ENCODE results near the gene TMEM87B. TPM values are rescaled to one million over a fixed set of nuclear protein-coding genes. Genes with fewer than 3 reads are reported as not detected.

Gene TMEM87B
- total RNA-seq, 1 donor from 2014 or later, result 16.6 TPM

DNA sequence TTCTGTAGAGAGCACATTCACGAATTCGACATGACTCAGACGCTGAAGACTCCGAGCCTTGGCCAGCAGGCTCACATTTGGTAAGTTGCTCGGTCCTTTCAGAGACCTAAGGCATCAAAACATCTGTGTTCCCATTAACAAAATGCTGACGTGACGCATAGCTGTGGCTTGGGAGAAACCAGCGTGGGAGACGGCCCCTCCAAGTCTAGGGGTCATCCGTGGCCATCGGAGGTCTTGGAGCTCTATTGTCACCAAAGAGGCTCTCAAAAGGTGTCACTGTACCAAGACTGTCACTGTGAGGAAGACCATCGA is 98.1 kb downstream of the TMEM87B start:
- Mint-ChIP-seq H3K4me1 (ENCODE audit: low read depth) (peaks cover 45% of the 10 kb centered on the region), H3K9me3 (no peaks in the 10 kb centered on the region), H3K27me3 (ENCODE audit: insufficient read depth) (peaks cover 3% of the 10 kb centered on the region), H3K36me3 (ENCODE audit: low read depth) (no peaks in the 10 kb centered on the region), H3K4me3 (no peak overlapping the region), H3K27ac (no peak overlapping the region)
- DNase-seq (ENCODE audit: low spot score), result no peak
- intact Hi-C loops (cut with micrococcal nuclease), result no loop called here

DNA sequence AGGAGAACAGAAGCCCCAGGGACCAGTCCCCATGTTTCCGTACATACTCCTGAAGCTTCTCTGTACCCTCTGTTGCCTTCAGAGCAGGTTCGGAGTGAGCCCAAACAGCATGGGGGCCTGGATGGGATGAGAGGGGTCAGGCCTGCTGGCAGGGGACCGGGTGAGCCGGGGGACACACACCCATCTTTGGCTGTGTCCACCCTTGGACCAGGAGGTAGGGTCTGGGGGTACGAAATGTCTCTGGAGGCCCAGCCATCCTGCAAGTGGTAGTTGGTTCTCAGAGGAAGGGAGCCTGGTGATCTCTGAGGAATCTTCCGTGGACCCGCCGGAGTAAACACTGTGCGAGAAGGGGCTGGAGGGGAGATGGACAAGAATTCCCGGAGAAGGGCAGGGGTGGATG is 98.4 kb downstream of the TMEM87B start:
- Mint-ChIP-seq H3K4me3 (no peak overlapping the region), H3K27ac (no peak overlapping the region), H3K27me3 (ENCODE audit: insufficient read depth) (peaks cover 3% of the 10 kb centered on the region), H3K4me1 (ENCODE audit: low read depth) (peaks cover 45% of the 10 kb centered on the region), H3K9me3 (no peaks in the 10 kb centered on the region), H3K36me3 (ENCODE audit: low read depth) (no peaks in the 10 kb centered on the region)
- intact Hi-C loops (cut with micrococcal nuclease), result no loop called here
- DNase-seq (ENCODE audit: low spot score), result no peak

DNA sequence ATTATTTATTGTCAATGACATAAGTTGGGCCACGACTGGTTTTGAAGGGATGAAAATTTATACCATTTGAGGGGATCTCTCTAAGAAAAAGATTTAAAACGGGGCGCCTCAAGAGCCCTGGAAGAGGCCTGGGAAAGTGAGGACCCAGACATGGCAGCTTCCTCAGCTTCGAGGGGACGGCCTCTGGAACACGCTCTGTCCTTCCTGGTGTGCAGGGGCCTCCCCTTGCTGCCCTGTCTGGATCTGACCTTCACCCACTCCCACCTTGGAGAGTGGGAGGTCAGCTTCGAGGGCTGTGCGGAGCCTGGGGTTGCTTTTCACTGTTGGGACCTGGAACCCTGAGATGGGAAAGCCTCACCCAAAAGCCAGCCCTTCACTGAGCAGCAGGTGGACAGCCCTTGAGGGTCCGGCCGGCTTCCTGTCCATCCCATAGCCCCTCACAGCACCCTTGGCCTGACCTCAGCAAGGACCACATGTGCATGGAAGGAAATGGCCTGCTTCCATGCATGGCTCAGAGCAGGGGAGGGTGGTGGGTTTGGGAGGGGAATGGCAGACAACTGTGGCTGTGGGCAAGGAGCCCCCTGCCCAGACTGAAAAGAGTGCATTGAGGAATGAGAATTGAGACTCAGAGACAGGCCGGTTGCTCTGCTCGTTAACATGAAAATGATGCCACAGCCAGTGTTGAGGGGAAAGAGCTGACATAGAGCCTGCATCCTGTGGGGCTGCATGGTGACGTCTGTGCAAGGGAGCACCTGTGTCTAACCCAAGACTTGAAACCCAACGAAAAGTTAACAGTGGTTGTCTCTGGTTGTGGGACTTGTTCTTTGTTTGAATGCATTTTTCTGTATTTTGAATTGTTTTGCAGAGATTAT is 99.4 kb downstream of the TMEM87B start:
- H3K4me1 Mint-ChIP-seq (ENCODE audit: low read depth), result peaks cover 46% of the 10 kb centered on the region
- H3K9me3 Mint-ChIP-seq, result no peaks in the 10 kb centered on the region
- peaks cover 3% of the 10 kb centered on the region for H3K27me3 Mint-ChIP-seq (ENCODE audit: insufficient read depth)
- no peak overlapping the region for H3K4me3 Mint-ChIP-seq
- no peak for DNase-seq (ENCODE audit: low spot score)
- no peak overlapping the region for H3K27ac Mint-ChIP-seq
- no peaks in the 10 kb centered on the region for H3K36me3 Mint-ChIP-seq (ENCODE audit: low read depth)
- intact Hi-C loops (cut with micrococcal nuclease), result no loop called here

DNA sequence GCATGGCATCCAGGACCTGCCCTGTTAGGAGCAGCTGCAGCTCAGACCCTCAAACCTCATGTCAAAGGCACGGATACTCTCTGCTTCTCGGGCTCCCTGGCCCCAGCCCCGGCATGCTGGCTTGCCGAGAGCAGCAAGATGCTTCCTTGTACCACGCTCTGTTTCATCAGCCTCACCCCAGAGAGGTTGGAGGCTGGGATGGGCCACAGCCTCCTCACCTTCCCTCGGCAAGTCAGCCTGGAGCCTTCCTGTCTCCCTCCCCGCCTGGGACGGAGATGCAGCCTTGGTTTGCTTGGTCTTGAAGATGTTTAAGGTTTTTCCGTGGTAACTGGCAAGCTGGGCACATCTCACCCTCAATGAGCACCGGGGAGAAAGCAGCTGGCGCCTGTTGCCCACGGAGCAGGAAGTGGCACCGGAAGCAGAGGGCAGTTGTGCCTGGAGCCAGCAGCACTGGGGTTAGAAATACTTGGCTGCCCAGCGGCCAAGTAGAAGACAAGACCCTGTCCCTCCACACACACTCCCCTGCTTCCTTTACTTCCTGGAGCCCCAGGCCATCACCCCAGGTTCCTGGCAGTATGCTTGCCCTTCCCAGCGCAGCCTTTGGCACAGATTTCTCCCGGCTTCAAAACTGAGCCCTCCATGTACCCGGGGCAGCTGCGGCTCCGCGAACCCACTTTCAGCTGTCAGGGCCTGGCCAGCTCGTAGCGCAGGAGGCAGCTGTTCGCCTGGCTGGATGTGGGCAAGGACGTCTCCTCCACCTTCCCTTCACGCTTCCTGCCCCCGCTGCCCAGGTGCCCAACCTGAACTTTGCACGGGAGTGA is 100.5 kb downstream of the TMEM87B start:
- Mint-ChIP-seq H3K27me3 (ENCODE audit: insufficient read depth) (peaks cover 3% of the 10 kb centered on the region), H3K36me3 (ENCODE audit: low read depth) (no peaks in the 10 kb centered on the region), H3K4me1 (ENCODE audit: low read depth) (peaks cover 50% of the 10 kb centered on the region), H3K9me3 (no peaks in the 10 kb centered on the region), H3K4me3 (peak overlapping the region; percentile 72), H3K27ac (peak overlapping the region; percentile 23)
- intact Hi-C loops (cut with micrococcal nuclease), result loop anchor here (2.0 kb wide), 1 partner anchor 33 kb away; no protein-coding TSS in a partner anchor
- no peak for DNase-seq (ENCODE audit: low spot score)

DNA sequence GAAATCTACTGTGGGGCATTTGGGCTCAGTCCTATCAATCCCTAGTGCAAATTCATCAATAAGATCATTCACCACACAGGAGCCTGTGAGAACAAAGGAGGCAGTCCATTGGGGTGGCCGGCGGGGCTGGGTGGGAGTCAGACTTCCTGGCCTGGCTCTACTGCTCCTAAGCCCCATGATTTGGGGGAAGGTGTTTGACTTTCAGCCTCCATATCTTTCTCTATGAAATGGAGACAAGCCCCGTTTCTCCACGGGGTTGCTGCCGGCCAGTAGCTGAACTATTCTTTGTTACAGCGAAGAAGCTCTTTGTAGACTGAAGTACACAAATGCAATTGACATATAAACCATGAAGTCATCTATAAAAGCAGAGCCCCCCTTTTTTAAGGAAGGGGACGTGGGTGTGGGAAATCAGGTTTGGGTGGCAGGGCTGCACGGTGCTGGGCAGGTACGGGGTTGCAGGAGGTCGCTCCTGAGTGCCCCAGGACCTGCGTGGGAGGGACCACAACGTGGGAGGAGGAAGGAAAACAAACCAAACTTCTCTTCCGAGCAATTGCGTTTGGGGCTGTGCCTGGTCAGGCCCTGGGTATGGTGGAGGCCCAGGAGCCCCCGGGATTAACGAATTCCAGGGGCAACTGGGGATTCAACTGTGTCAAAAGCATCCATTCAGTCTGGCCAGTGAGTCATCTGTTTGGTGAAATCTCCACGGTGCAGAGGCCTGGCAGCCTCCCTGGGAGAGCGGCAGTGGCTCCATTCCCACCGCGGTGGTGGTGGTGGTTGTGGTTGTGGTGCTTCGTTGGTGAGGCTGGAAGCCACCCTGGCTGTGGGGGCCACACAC is 101.3 kb downstream of the TMEM87B start:
- intact Hi-C loops (cut with micrococcal nuclease), result loop anchor here (2.0 kb wide), 1 partner anchor 32 kb away; no protein-coding TSS in a partner anchor
- peaks cover 52% of the 10 kb centered on the region for H3K4me1 Mint-ChIP-seq (ENCODE audit: low read depth)

DNA sequence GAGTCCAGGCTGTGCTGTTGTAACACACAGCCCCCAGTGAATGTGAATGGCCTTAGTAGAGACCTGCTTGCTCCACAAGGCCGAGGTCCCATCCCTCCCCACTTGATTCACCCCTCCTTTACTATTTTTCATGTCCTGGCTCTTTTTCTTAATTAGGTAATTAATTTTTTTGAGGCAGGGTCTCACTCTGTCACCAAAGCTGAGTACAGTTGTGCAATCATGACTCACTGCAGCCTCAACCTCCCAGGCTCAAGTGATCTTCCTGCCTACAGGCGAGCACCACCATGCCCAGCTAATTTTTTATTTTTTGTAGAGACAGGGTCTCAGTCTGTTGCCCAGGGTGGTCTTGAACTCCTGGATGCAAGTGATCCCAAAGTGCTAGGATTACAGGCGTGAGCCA is 102.4 kb downstream of the TMEM87B start:
- DNase-seq (ENCODE audit: low spot score), result no peak
- Mint-ChIP-seq H3K9me3 (no peaks in the 10 kb centered on the region), H3K36me3 (ENCODE audit: low read depth) (no peaks in the 10 kb centered on the region), H3K27me3 (ENCODE audit: insufficient read depth) (peaks cover 3% of the 10 kb centered on the region), H3K4me1 (ENCODE audit: low read depth) (peaks cover 52% of the 10 kb centered on the region), H3K4me3 (no peak overlapping the region), H3K27ac (no peak overlapping the region)
- intact Hi-C loops (cut with micrococcal nuclease), result loop anchor here (2.0 kb wide), 1 partner anchor 31 kb away; no protein-coding TSS in a partner anchor

More for the DNA sequence above, 101.3 kb downstream of the TMEM87B start:
- peak; percentile 31 for DNase-seq (ENCODE audit: low spot score)
- Mint-ChIP-seq H3K27me3 (ENCODE audit: insufficient read depth) (peaks cover 3% of the 10 kb centered on the region), H3K27ac (peak overlapping the region; percentile 63), H3K4me3 (peak overlapping the region; percentile 72), H3K36me3 (ENCODE audit: low read depth) (no peaks in the 10 kb centered on the region), H3K9me3 (no peaks in the 10 kb centered on the region)

DNA sequence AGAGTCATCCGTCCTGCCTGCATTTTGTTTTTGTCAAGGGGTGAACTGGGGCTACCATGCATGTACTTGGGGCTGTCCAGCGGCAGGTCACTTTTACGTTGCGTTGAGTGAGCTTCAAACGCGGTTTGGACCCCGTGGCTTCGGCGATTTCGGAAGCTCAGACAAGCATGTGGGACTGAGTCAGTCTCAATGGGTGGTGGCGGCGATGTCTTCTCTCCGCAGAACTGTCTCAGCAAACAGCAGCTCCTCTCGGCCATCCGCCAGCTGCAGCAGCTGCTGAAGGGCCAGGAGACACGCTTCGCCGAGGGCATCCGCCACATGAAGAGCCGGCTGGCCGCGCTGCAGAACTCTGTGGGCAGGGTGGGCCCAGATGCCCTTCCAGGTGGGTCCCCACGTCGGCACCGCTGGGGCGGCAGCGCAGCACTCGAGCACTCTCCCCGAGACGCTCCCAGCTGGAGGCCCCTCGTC is 104.4 kb downstream of the TMEM87B start:
- no peak overlapping the region for H3K27ac Mint-ChIP-seq
- H3K4me3 Mint-ChIP-seq, result no peak overlapping the region
- no peaks in the 10 kb centered on the region for H3K36me3 Mint-ChIP-seq (ENCODE audit: low read depth)
- intact Hi-C loops (cut with micrococcal nuclease), result no loop called here
- peaks cover 3% of the 10 kb centered on the region for H3K27me3 Mint-ChIP-seq (ENCODE audit: insufficient read depth)
- DNase-seq (ENCODE audit: low spot score), result no peak
- H3K4me1 Mint-ChIP-seq (ENCODE audit: low read depth), result peaks cover 41% of the 10 kb centered on the region
- H3K9me3 Mint-ChIP-seq, result no peaks in the 10 kb centered on the region

DNA sequence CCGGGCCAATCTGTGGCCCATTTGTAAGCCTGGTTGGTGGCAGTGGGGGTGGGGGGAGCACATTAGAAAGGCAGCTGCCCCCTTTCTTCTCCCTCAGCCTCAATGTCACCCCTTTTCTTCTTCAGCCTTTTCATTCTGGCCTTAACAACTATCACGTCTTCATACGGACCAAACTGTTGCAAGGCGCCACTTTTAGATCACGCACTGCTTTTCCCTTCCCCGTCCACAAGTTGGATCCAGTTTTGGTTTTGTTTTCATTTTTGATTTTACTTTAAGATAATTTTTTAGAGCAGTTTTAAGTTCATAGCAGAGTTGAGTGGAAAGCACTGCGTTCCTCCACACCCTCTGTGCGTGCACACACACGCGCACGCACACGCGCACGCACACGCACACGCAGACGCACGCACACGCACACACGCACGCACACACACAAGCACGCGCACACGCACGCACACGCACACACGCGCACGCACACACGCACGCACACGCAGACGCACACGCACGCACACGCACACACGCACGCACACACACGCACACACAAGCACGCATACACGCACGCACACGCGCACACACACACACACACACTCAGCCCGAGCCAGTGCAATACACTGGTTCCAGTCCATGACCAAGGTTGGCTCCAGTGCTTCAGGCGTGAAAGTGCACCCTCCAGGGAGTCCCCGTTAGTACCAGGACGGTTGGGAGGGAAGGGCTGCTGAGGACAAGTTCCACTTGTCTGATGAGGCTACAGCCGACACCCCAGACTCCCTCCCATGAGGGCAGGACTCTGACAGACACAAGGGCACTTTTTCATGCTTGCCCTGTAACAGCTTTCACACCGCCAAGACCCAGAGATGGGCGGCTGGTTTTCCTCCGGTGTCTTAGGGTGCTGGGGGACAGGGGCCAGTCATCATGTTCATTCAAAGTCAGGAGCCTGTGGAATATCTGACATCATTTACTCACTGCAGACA is 105.5 kb downstream of the TMEM87B start:
- Mint-ChIP-seq H3K36me3 (ENCODE audit: low read depth) (no peaks in the 10 kb centered on the region), H3K4me3 (no peak overlapping the region), H3K27me3 (ENCODE audit: insufficient read depth) (peaks cover 4% of the 10 kb centered on the region), H3K9me3 (no peaks in the 10 kb centered on the region), H3K4me1 (ENCODE audit: low read depth) (peaks cover 31% of the 10 kb centered on the region), H3K27ac (peak overlapping the region; percentile 3)
- no peak for DNase-seq (ENCODE audit: low spot score)
- intact Hi-C loops (cut with micrococcal nuclease), result no loop called here

DNA sequence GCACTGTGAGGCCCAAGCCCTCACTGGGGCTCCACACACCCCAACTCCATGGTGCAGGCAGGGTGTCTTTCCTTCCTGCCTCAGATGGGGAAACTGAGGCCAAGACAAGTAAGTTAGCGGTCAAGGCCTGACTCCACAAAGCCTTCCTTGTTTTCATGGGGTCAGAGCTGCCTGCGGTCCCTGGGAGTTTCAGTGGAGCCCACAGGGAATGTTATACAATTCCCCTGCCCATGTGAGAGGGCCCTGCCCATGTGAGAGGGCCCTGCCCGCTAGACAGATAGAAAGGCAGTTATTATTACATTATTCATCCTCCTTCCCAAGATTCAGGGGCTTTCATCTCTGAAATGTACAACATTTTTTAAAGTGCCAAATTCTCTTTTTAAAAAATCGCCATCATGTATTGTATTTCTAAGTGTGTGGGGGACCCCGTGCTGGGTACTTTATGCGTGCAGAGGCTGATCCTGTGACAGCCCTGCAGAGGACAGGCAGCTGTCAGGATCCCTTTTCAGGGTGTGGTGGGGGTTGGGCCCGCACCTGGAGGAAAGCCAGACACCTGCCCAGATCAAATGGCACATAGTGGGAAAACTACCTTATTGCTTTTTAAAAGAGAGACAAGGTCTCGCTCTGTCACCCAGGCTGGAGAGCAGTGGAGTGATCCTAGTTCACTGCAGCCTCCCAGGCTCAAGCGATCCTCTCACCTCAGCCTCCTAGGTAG is 106.5 kb downstream of the TMEM87B start:
- Mint-ChIP-seq H3K9me3 (no peaks in the 10 kb centered on the region), H3K4me1 (ENCODE audit: low read depth) (peaks cover 20% of the 10 kb centered on the region), H3K27ac (no peak overlapping the region), H3K27me3 (ENCODE audit: insufficient read depth) (peaks cover 4% of the 10 kb centered on the region), H3K36me3 (ENCODE audit: low read depth) (no peaks in the 10 kb centered on the region), H3K4me3 (no peak overlapping the region)
- intact Hi-C loops (cut with micrococcal nuclease), result no loop called here
- no peak for DNase-seq (ENCODE audit: low spot score)

DNA sequence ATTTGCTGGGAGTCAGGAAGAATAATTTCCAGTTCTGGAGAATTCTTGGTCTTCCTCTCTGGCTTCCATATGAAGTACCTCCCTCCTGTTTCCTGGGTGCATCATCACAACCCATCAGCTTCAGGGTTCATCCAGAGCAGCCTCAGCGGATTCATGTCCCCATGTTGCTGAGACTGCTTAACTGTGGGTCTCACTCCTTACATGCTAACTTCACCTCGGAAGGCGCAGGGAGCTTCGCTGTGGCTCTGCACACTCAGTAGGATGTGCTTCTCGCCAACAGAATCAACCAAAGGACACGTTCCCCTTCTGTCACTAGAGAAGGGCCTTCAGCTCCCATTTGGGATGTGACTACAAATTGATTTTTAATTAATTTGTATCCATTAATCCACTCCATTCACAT is 107.3 kb downstream of the TMEM87B start:
- no peak overlapping the region for H3K27ac Mint-ChIP-seq
- intact Hi-C loops (cut with micrococcal nuclease), result no loop called here

DNA sequence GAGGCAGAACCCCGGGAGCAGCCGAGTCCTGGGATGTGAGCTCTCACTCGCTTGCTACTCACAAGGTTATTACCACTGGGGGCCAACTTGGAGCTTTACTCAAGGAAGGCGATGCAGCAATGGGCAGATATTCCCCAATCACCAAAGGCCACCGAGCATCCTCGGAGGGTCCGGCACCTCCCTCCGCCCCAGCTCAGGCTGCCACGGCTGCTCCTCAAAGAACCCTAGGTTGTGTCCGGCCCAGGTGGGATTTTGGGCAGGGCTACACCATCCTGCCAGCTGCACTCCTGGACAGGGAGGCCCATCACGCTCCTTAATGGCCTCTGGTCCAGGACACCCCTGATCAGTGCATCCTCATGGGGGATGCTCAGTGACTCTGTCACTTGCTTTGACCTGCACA is 107.9 kb downstream of the TMEM87B start:
- no peak overlapping the region for H3K4me3 Mint-ChIP-seq
- DNase-seq (ENCODE audit: low spot score), result no peak
- intact Hi-C loops (cut with micrococcal nuclease), result no loop called here
- H3K4me1 Mint-ChIP-seq (ENCODE audit: low read depth), result peaks cover 23% of the 10 kb centered on the region
- H3K36me3 Mint-ChIP-seq (ENCODE audit: low read depth), result no peaks in the 10 kb centered on the region
- peaks cover 2% of the 10 kb centered on the region for H3K27me3 Mint-ChIP-seq (ENCODE audit: insufficient read depth)
- H3K27ac Mint-ChIP-seq, result no peak overlapping the region
- H3K9me3 Mint-ChIP-seq, result no peaks in the 10 kb centered on the region

More for the DNA sequence above, 107.3 kb downstream of the TMEM87B start:
- peaks cover 23% of the 10 kb centered on the region for H3K4me1 Mint-ChIP-seq (ENCODE audit: low read depth)
- no peak for DNase-seq (ENCODE audit: low spot score)
- H3K4me3 Mint-ChIP-seq, result no peak overlapping the region
- peaks cover 2% of the 10 kb centered on the region for H3K27me3 Mint-ChIP-seq (ENCODE audit: insufficient read depth)
- H3K36me3 Mint-ChIP-seq (ENCODE audit: low read depth), result no peaks in the 10 kb centered on the region
- no peaks in the 10 kb centered on the region for H3K9me3 Mint-ChIP-seq
